Suprapubic skin (tissue), 4 donors: ENCODE measurements around the gene PCTP.

Experiments used
- EP300 ChIP-seq: sonication (generic); formaldehyde crosslinking; IDR thresholded peaks from one replicate; pipeline ENCODE4 v1.6.1; 2017; ENCODE audit warnings: antibody characterized with exemption
- POLR2A ChIP-seq, 2 donors: fragments of 450-650 bp; IDR thresholded peaks; one replicate each; pipeline ENCODE4 v1.6.1; 2017; ENCODE audit warnings: antibody characterized with exemption in 2 of 2, mild to moderate bottlenecking in 2 of 2, moderate library complexity in 2 of 2
- POLR2AphosphoS5 ChIP-seq, 3 donors: sonication (generic); formaldehyde crosslinking; IDR thresholded peaks; one replicate each; pipeline ENCODE4 v1.6.1; 2017; ENCODE audit warnings: antibody characterized with exemption in 3 of 3
- TF ChIP-seq, protein P1 (sequence below), 2 donors: fragments of 200-600 bp in 1 of 2; fragments of 450-650 bp in 1 of 2; sonication (generic) in 1 of 2; IDR thresholded peaks; one replicate each; pipeline ENCODE4 v1.5.1; 2016 to 2019; ENCODE audit warnings: antibody characterized with exemption in 2 of 2, mild to moderate bottlenecking in 1 of 2, moderate library complexity in 1 of 2

DNA sequence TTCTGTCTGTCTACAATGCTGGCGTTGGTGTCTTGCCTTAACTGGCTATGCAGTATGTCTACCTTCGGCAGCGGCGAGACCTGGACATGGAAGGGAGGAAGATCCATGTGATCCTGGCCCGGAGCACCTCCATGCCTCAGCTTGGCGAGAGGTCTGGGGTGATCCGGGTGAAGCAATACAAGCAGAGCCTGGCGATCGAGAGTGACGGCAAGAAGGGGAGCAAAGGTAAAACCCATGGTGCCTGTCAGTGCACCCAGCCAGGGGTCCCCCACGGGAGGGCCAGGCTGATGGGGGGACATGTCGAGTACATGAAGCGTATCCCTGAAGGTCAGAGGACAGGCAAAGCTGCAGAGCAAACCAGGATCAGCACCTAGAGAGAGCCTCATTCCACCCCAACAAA is 22.8 kb downstream of the PCTP start:
- TF ChIP-seq, protein P1, sequence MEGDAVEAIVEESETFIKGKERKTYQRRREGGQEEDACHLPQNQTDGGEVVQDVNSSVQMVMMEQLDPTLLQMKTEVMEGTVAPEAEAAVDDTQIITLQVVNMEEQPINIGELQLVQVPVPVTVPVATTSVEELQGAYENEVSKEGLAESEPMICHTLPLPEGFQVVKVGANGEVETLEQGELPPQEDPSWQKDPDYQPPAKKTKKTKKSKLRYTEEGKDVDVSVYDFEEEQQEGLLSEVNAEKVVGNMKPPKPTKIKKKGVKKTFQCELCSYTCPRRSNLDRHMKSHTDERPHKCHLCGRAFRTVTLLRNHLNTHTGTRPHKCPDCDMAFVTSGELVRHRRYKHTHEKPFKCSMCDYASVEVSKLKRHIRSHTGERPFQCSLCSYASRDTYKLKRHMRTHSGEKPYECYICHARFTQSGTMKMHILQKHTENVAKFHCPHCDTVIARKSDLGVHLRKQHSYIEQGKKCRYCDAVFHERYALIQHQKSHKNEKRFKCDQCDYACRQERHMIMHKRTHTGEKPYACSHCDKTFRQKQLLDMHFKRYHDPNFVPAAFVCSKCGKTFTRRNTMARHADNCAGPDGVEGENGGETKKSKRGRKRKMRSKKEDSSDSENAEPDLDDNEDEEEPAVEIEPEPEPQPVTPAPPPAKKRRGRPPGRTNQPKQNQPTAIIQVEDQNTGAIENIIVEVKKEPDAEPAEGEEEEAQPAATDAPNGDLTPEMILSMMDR (IDR thresholded peaks at IDR 0.05), result no peak
- no peak for TF ChIP-seq POLR2A (IDR thresholded peaks at IDR 0.05)
- TF ChIP-seq EP300, result no peak
- TF ChIP-seq POLR2AphosphoS5 (IDR thresholded peaks at IDR 0.05), result no peak
